ENCODE results near the gene SSR1.
A peak's percentile ranks its signal among the peaks of the same experiment; 100 is the strongest.

The SSR1 gene

DNA sequence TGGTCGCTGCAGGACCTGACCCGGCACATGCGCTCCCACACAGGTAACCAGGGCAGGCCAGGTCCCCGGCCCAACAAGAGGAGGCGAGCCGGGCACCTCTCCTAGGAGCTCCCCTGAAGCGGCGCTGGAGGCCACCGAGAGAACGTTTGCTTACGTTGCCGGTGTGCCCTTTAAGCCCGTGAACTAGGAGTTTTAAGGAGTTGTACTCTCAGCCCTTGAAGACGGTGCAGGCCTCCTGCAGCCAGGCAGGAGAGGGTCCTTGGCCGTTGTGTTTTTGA, 65.9 kb downstream of the SSR1 start:
- Histone ChIP-seq H3K4me1 (ENCODE audit: insufficient read depth, poor library complexity, severe bottlenecking) (peaks cover 5% of the 10 kb centered on the region), H3K36me3 (ENCODE audit: low read depth) (peaks cover 82% of the 10 kb centered on the region), H3K27me3 (ENCODE audit: insufficient read depth, poor library complexity, severe bottlenecking) (no peaks in the 10 kb centered on the region), H3K27ac (ENCODE audit: poor library complexity, severe bottlenecking) (no peak overlapping the region), H3K4me3 (ENCODE audit: severe bottlenecking) (no peak overlapping the region), H3K9me3 (ENCODE audit: severe bottlenecking) (no peaks in the 10 kb centered on the region)
- TF ChIP-seq, protein P1, sequence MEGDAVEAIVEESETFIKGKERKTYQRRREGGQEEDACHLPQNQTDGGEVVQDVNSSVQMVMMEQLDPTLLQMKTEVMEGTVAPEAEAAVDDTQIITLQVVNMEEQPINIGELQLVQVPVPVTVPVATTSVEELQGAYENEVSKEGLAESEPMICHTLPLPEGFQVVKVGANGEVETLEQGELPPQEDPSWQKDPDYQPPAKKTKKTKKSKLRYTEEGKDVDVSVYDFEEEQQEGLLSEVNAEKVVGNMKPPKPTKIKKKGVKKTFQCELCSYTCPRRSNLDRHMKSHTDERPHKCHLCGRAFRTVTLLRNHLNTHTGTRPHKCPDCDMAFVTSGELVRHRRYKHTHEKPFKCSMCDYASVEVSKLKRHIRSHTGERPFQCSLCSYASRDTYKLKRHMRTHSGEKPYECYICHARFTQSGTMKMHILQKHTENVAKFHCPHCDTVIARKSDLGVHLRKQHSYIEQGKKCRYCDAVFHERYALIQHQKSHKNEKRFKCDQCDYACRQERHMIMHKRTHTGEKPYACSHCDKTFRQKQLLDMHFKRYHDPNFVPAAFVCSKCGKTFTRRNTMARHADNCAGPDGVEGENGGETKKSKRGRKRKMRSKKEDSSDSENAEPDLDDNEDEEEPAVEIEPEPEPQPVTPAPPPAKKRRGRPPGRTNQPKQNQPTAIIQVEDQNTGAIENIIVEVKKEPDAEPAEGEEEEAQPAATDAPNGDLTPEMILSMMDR (IDR thresholded peaks at IDR 0.05; ENCODE audit: poor library complexity, severe bottlenecking), result no peak
- DNase-seq (ENCODE audit: low spot score) (no peak), ATAC-seq (ENCODE audit: low read depth) (no peak)

GRCh38 chr6:7246401-7247178, 66.4 kb downstream of the SSR1 start:
- TF ChIP-seq, protein P1 (IDR thresholded peaks at IDR 0.05; ENCODE audit: poor library complexity, severe bottlenecking), result no peak

DNA sequence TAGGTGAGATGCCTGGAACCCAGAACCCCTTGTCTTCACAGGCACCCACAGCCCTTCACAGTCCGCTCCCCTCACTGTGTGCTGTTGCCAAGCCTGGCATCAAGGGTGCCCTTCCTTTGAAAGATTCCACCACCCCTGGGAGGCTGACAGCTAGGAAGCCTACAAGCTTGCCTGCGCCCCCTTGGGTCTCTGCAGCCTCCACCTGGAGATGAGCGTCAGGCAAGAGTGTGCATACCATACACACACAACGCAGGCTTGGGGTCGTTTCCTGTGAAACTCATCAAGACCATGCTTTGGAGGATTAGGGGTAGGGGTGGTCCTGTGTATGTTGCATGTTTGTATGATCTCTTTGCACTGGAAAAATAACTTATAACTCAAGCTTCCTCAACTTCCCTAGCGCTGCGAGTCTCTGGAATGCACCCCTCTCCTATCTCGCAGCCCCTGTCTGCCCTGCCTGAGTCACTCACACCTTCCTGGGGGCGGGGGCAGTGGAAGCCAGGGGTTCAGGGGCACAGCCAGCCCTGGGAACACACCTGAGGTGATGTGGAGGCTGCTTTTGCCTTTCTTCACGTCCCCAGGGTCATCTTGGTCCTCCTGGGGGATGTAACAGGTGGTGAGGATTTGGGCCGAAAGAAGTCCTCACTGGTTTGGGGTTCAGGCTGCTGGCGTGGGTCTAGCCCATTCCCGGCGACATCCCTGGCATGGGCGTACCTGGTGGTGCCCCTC, 67.2 kb downstream of the SSR1 start:
- TF ChIP-seq, protein P1 (IDR thresholded peaks at IDR 0.05; ENCODE audit: poor library complexity, severe bottlenecking), result no peak
- Histone ChIP-seq H3K36me3 (ENCODE audit: low read depth) (peaks cover 79% of the 10 kb centered on the region), H3K27ac (ENCODE audit: poor library complexity, severe bottlenecking) (no peak overlapping the region), H3K27me3 (ENCODE audit: insufficient read depth, poor library complexity, severe bottlenecking) (no peaks in the 10 kb centered on the region), H3K9me3 (ENCODE audit: severe bottlenecking) (no peaks in the 10 kb centered on the region), H3K4me1 (ENCODE audit: insufficient read depth, poor library complexity, severe bottlenecking) (peaks cover 8% of the 10 kb centered on the region), H3K4me3 (ENCODE audit: severe bottlenecking) (no peak overlapping the region)
- DNase-seq (ENCODE audit: low spot score) (no peak), ATAC-seq (ENCODE audit: low read depth) (no peak)

More at GRCh38 chr6:7246401-7247178, 66.4 kb downstream of the SSR1 start:
- no peak overlapping the region for H3K27ac ChIP-seq (ENCODE audit: poor library complexity, severe bottlenecking)
- H3K36me3 ChIP-seq (ENCODE audit: low read depth), result peaks cover 77% of the 10 kb centered on the region
- ATAC-seq (ENCODE audit: low read depth) (no peak), DNase-seq (ENCODE audit: low spot score) (no peak)
- H3K4me3 ChIP-seq (ENCODE audit: severe bottlenecking), result no peak overlapping the region
- peaks cover 8% of the 10 kb centered on the region for H3K4me1 ChIP-seq (ENCODE audit: insufficient read depth, poor library complexity, severe bottlenecking)
- no peaks in the 10 kb centered on the region for H3K27me3 ChIP-seq (ENCODE audit: insufficient read depth, poor library complexity, severe bottlenecking)
- H3K9me3 ChIP-seq (ENCODE audit: severe bottlenecking), result no peaks in the 10 kb centered on the region

GRCh38 chr6:7243179-7243981, 69.6 kb downstream of the SSR1 start:
- Histone ChIP-seq H3K27ac (ENCODE audit: poor library complexity, severe bottlenecking) (peak overlapping the region; percentile 37), H3K4me3 (ENCODE audit: severe bottlenecking) (no peak overlapping the region), H3K9me3 (ENCODE audit: severe bottlenecking) (no peaks in the 10 kb centered on the region), H3K36me3 (ENCODE audit: low read depth) (peaks cover 79% of the 10 kb centered on the region), H3K4me1 (ENCODE audit: insufficient read depth, poor library complexity, severe bottlenecking) (peaks cover 8% of the 10 kb centered on the region), H3K27me3 (ENCODE audit: insufficient read depth, poor library complexity, severe bottlenecking) (no peaks in the 10 kb centered on the region)
- DNase-seq (ENCODE audit: low spot score) (no peak), ATAC-seq (ENCODE audit: low read depth) (peak; percentile 62)
- TF ChIP-seq, protein P1 (IDR thresholded peaks at IDR 0.05; ENCODE audit: poor library complexity, severe bottlenecking), result peak; percentile 94
